ENCODE results near the gene DPYSL5. TPM values are rescaled to one million over a fixed set of nuclear protein-coding genes. Genes with fewer than 3 reads are reported as not detected.
A peak's percentile ranks its signal among the peaks of the same experiment; 100 is the strongest.
"Not testable (repeated sequence)": the region's sequence is repeated elsewhere in the genome, so short reads cannot be mapped to it uniquely, and the experiment has no call there.

Gene DPYSL5
- total RNA-seq: not detected in 2 replicates

GRCh38 chr2:26847655-26848335 lies at the start of gene DPYSL5:
Gene DPYSL5, plus strand, starts transcription at chr2:26848132. Its CDS starts 50,368 bp downstream, at chr2:26898500.
- DNase-seq (ENCODE audit: low read depth in 2 of 2): no peak

- no peak for DNase-seq (ENCODE audit: low read depth in 2 of 2)
Measured at GRCh38 chr2:26801328-26801727, 46.6 kb upstream of the DPYSL5 start.

GRCh38 chr2:26801796-26802195 lies 46.1 kb upstream of the DPYSL5 start:
- DNase-seq (ENCODE audit: low read depth in 2 of 2): no peak

GRCh38 chr2:26805241-26805676 lies 42.7 kb upstream of the DPYSL5 start:
- peak in 1 of 2 donors; percentile 40 for DNase-seq (ENCODE audit: low read depth in 2 of 2)

- DNase-seq (ENCODE audit: low read depth in 2 of 2): no peak
Measured at GRCh38 chr2:26807788-26808460, 40.0 kb upstream of the DPYSL5 start.

GRCh38 chr2:26809211-26809610 lies 38.7 kb upstream of the DPYSL5 start:
- no peak for DNase-seq (ENCODE audit: low read depth in 2 of 2)

- no peak for DNase-seq (ENCODE audit: low read depth in 2 of 2)
Measured at GRCh38 chr2:26809876-26810577, 37.9 kb upstream of the DPYSL5 start.

GRCh38 chr2:26811261-26811660 lies 36.7 kb upstream of the DPYSL5 start:
- no peak for DNase-seq (ENCODE audit: low read depth in 2 of 2)

GRCh38 chr2:26811791-26812694 lies 35.9 kb upstream of the DPYSL5 start:
- no peak for DNase-seq (ENCODE audit: low read depth in 2 of 2)

- no peak for DNase-seq (ENCODE audit: low read depth in 2 of 2)
Measured at GRCh38 chr2:26812731-26813130, 35.2 kb upstream of the DPYSL5 start.

- not testable (repeated sequence) for DNase-seq (ENCODE audit: low read depth in 2 of 2)
Measured at GRCh38 chr2:26814072-26814765, 33.7 kb upstream of the DPYSL5 start.

GRCh38 chr2:26816893-26817292 lies 31.0 kb upstream of the DPYSL5 start:
- no peak for DNase-seq (ENCODE audit: low read depth in 2 of 2)

GRCh38 chr2:26818255-26818654 lies 29.7 kb upstream of the DPYSL5 start:
- no peak for DNase-seq (ENCODE audit: low read depth in 2 of 2)

- DNase-seq (ENCODE audit: low read depth in 2 of 2): no peak
Measured at GRCh38 chr2:26818972-26819371, 29.0 kb upstream of the DPYSL5 start.

- DNase-seq (ENCODE audit: low read depth in 2 of 2): no peak
Measured at GRCh38 chr2:26820932-26821331, 27.0 kb upstream of the DPYSL5 start.

GRCh38 chr2:26822877-26823276 lies 25.1 kb upstream of the DPYSL5 start:
- no peak for DNase-seq (ENCODE audit: low read depth in 2 of 2)

- DNase-seq (ENCODE audit: low read depth in 2 of 2): peak; percentile 18 to 35
Measured at GRCh38 chr2:26838121-26838906, 9.6 kb upstream of the DPYSL5 start.

- no peak for DNase-seq (ENCODE audit: low read depth in 2 of 2)
Measured at GRCh38 chr2:26840937-26841610, 6.9 kb upstream of the DPYSL5 start.

- DNase-seq (ENCODE audit: low read depth in 2 of 2): no peak
Measured at GRCh38 chr2:26843041-26843440, 4.9 kb upstream of the DPYSL5 start.

Data from lung microvascular endothelial cell (primary cell).